SU-DHL-6 (cell line): ENCODE measurements around the gene GMEB2.

ENCODE experiments used
- H2AFZ ChIP-seq: fragments of 200-600 bp; sonication (generic); 2 replicates; pipeline ENCODE4 v1.6.1; 2014; ENCODE audit warnings: low read depth, mild to moderate bottlenecking, moderate library complexity, mixed read lengths, antibody characterized with exemption, low read length; ENCODE audit not compliant: severe bottlenecking
- H3F3A ChIP-seq: fragments of 200-600 bp; shearing (Covaris generic); 2 replicates; pipeline ENCODE4 v1.6.0; 2016; ENCODE audit warnings: antibody characterized with exemption, mild to moderate bottlenecking; ENCODE audit not compliant: insufficient read depth
- H3K27ac ChIP-seq: fragments of 200-600 bp; sonication (generic); 2 replicates; pipeline ENCODE4 v1.5.1; 2016; ENCODE audit warnings: low read depth, mild to moderate bottlenecking, low read length, moderate library complexity, mixed read lengths
- H3K27me3 ChIP-seq: fragments of 200-600 bp; sonication (generic), shearing (Covaris generic); 2 replicates; pipeline ENCODE4 v1.6.0; 2014; ENCODE audit warnings: mild to moderate bottlenecking, low read length
- H3K36me3 ChIP-seq: fragments of 200-600 bp; sonication (generic); 2 replicates; pipeline ENCODE4 v1.6.1; 2014; ENCODE audit warnings: mild to moderate bottlenecking, low read length, mixed read lengths
- H3K4me2 ChIP-seq: fragments of 300-600, 200-600 bp; shearing (Covaris generic), sonication (generic); 2 replicates; pipeline ENCODE4 v1.6.0; 2014; ENCODE audit warnings: low read length, low read depth, mild to moderate bottlenecking; ENCODE audit not compliant: poor library complexity, severe bottlenecking
- H3K4me3 ChIP-seq: fragments of 200-600 bp; sonication (generic); 2 replicates; pipeline ENCODE4 v1.5.1; 2014; ENCODE audit warnings: antibody characterized with exemption, low read length, mild to moderate bottlenecking, mixed read lengths; ENCODE audit not compliant: insufficient read depth, poor library complexity, severe bottlenecking
- H3K79me2 ChIP-seq: fragments of 200-600 bp; sonication (generic); 2 replicates; pipeline ENCODE4 v1.6.1; 2014; ENCODE audit warnings: mild to moderate bottlenecking, low read length, moderate library complexity; ENCODE audit not compliant: insufficient read depth
- H3K9ac ChIP-seq: fragments of 200-600 bp; sonication (generic); 2 replicates; pipeline ENCODE4 v1.7.0; 2014; ENCODE audit warnings: mild to moderate bottlenecking, low read length
- H3K9me2 ChIP-seq: fragments of 200-600 bp; sonication (generic); replicated peaks from 2 replicates; pipeline ENCODE4 v1.6.1; 2014; ENCODE audit warnings: low read length; ENCODE audit not compliant: insufficient read depth
- H3K9me3 ChIP-seq: fragments of 200-600 bp; sonication (generic); 2 replicates; pipeline ENCODE4 v1.6.1; 2014; ENCODE audit warnings: low read length, mixed read lengths; ENCODE audit not compliant: insufficient read depth
- H4K20me1 ChIP-seq: fragments of 200-600 bp; sonication (generic); 2 replicates; pipeline ENCODE4 v1.6.1; 2014; ENCODE audit warnings: low read depth, mild to moderate bottlenecking, antibody characterized with exemption, low read length, moderate library complexity, mixed read lengths
- EZH2phosphoT487 ChIP-seq: fragments of 200-600 bp; sonication (generic), shearing (Covaris generic); conservative IDR thresholded peaks from 2 replicates; pipeline ENCODE4 v1.6.1; 2018; ENCODE audit warnings: mild to moderate bottlenecking, antibody characterized with exemption, low read length, moderate library complexity, mixed read lengths
- TF ChIP-seq, protein P1 (sequence below): fragments of 200-600 bp; sonication (generic); IDR thresholded peaks from one replicate; pipeline ENCODE4 v1.5.1; 2017; ENCODE audit warnings: antibody characterized with exemption, mild to moderate bottlenecking, low read length, moderate library complexity; ENCODE audit not compliant: insufficient read depth, poor library complexity, severe bottlenecking

The GMEB2 gene

DNA sequence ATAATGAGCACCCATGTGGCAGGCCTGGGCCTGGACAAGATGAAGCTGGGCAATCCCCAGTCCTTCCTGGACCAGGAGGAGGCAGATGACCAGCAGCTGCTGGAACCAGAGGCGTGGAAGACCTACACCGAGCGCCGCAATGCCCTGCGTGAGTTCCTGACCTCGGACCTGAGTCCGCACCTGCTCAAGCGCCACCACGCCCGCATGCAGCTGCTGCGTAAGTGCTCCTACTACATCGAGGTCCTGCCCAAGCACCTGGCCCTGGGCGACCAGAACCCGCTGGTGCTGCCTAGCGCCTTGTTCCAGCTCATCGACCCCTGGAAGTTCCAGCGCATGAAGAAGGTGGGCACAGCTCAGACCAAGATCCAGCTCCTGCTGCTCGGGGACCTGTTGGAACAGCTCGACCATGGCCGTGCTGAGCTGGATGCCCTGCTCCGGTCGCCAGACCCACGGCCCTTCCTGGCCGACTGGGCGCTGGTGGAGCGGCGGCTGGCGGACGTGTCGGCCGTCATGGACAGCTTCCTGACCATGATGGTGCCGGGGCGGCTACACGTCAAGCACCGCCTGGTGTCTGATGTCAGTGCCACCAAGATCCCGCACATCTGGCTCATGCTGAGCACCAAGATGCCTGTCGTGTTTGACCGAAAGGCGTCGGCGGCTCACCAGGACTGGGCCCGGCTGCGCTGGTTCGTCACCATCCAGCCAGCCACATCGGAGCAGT is 71.1 kb downstream of the GMEB2 start:
- Histone ChIP-seq H2AFZ (no peak overlapping the region), H4K20me1 (no peaks in the 10 kb centered on the region), H3K36me3 (no peaks in the 10 kb centered on the region), H3F3A (peaks cover 3% of the 10 kb centered on the region; the same call in 1 of the 2 replicates), H3K9me3 (no peaks in the 10 kb centered on the region), H3K4me2 (no peak overlapping the region), H3K9ac (no peak overlapping the region), H3K79me2 (no peaks in the 10 kb centered on the region), H3K27ac (no peak overlapping the region), H3K27me3 (no peaks in the 10 kb centered on the region), H3K9me2 (no peaks in the 10 kb centered on the region), H3K4me3 (no peak overlapping the region)
- TF ChIP-seq EZH2phosphoT487: no peak
- TF ChIP-seq, protein P1, sequence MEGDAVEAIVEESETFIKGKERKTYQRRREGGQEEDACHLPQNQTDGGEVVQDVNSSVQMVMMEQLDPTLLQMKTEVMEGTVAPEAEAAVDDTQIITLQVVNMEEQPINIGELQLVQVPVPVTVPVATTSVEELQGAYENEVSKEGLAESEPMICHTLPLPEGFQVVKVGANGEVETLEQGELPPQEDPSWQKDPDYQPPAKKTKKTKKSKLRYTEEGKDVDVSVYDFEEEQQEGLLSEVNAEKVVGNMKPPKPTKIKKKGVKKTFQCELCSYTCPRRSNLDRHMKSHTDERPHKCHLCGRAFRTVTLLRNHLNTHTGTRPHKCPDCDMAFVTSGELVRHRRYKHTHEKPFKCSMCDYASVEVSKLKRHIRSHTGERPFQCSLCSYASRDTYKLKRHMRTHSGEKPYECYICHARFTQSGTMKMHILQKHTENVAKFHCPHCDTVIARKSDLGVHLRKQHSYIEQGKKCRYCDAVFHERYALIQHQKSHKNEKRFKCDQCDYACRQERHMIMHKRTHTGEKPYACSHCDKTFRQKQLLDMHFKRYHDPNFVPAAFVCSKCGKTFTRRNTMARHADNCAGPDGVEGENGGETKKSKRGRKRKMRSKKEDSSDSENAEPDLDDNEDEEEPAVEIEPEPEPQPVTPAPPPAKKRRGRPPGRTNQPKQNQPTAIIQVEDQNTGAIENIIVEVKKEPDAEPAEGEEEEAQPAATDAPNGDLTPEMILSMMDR: no peak

DNA sequence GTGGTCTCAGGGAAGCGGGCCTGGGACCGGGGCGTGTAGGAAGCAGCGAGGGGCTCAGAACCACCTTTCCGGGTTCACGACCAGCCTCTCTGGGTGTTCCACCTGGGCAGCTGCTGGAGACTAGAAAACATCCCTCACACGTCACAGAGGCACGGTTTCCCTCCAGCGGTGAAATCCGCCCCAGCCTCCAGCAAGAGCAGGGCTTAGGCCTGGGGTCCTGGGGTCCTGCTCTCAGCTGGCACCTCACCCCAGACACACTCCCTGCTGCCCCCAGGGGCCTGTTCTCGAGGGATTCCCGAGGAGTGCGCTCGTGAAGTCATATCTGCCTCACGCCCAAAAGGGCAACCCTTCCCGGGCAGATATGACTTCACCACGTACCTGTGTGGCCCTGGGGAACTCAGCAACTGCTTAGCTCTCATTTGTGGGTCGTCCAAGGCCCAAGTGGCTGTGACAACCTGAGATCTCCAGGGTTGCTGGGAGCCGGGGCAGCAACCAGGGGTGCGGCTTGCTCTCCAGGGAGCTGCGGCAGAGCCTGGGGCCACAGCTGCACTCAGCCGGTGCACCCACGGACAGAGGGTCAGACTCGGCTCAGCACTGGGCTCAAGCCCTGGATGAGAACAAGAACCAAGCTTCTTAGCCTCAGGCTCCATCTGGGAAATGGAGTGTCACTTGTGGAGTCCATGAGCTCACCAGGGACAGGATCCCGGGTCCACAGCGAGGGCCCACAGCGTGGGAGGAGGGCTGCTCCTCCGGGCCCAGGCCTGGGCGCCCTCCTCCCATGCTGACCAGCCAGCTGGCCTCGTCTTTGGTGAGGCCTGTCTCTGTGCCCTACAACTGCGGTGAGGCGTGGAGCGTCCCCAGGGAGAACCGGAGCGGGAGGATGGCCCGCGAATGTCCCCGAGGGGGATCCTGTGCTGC is 72.3 kb downstream of the GMEB2 start:
- Histone ChIP-seq H3K9ac (no peak overlapping the region), H2AFZ (no peak overlapping the region)

DNA sequence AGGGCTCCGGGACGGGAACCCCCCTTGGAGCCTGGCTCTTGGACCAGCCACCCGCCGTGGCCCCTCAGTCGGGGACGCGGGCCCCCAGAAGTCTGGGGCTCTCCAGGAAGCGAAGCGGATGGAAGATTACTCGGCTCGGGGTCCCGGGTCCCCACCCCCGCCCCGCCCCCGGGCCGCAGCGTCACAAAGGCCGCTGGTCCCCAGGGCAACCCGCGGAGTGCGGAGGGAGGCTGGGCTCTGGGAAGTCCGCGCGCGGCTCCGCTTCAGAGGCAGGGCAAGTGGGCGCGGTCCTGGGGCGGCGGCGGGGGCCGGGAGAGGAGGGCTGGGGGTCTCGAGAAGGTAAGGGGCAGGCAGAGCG is 73.0 kb downstream of the GMEB2 start, which contains the start of gene FNDC11:
Gene FNDC11, plus strand, starts transcription at position 227 of the 358 bp plus-strand sequence. CDS start 1,505 bp downstream, outside the sequence.
- H3K4me3 ChIP-seq: no peak within 1 kb of the TSS
- H3K9ac ChIP-seq: no peak within 1 kb of the TSS
- H2AFZ ChIP-seq: no peak within 1 kb of the TSS
- H3F3A ChIP-seq: peaks cover 3% of the 10 kb centered on the region; the same call in 1 of the 2 replicates
- no peaks in the 10 kb centered on the region for H3K27me3 ChIP-seq
- H3K9me2 ChIP-seq: no peaks in the 10 kb centered on the region
- peak within 1 kb of the TSS; percentile 15 for H3K4me2 ChIP-seq
- no peak within 1 kb of the TSS for H3K27ac ChIP-seq
- H3K9me3 ChIP-seq: no peaks in the 10 kb centered on the region
- no peaks in the 10 kb centered on the region for H4K20me1 ChIP-seq
- no peaks in the 10 kb centered on the region for H3K79me2 ChIP-seq
- no peaks in the 10 kb centered on the region for H3K36me3 ChIP-seq
- TF ChIP-seq, protein P1: no peak
- TF ChIP-seq EZH2phosphoT487: no peak

More for the DNA sequence above, 72.3 kb downstream of the GMEB2 start:
- no peaks in the 10 kb centered on the region for H3K9me2 ChIP-seq
- H3K79me2 ChIP-seq: no peaks in the 10 kb centered on the region
- H3K27me3 ChIP-seq: no peaks in the 10 kb centered on the region
- no peaks in the 10 kb centered on the region for H4K20me1 ChIP-seq
- H3F3A ChIP-seq: peaks cover 3% of the 10 kb centered on the region; the same call in 1 of the 2 replicates
- H3K27ac ChIP-seq: no peak overlapping the region
- H3K9me3 ChIP-seq: no peaks in the 10 kb centered on the region
- H3K36me3 ChIP-seq: no peaks in the 10 kb centered on the region
- TF ChIP-seq, protein P1: no peak
- 0 out of 2 replicates have a peak, but pooled peaks have one; percentile 16 for TF ChIP-seq EZH2phosphoT487
- H3K4me2 ChIP-seq: no peak overlapping the region
- H3K4me3 ChIP-seq: no peak overlapping the region
